GM18867 (cell line): ENCODE measurements around the gene WFDC10A.
"Not testable (repeated sequence)": the region's sequence is repeated elsewhere in the genome, so short reads cannot be mapped to it uniquely, and the experiment has no call there.

Source experiments
- ATAC-seq: cut with Tn5 transposase; IDR thresholded peaks from one replicate; pipeline ENCODE4 v1.9.1; 2021; ENCODE audit warnings: mild to moderate bottlenecking, moderate library complexity; ENCODE audit not compliant: unreplicated experiment

Gene WFDC10A

GRCh38 chr20:45629496-45630100, at the start of gene WFDC10A:
Gene WFDC10A, plus strand, starts transcription at chr20:45629739. Its CDS starts 75 bp downstream, at chr20:45629814.
- no peak for ATAC-seq

- ATAC-seq: no peak
Observed at GRCh38 chr20:45581702-45582101, 47.8 kb upstream of the WFDC10A start.

- ATAC-seq: no peak
Observed at GRCh38 chr20:45583502-45583901, 46.0 kb upstream of the WFDC10A start.

GRCh38 chr20:45584294-45584693, 45.2 kb upstream of the WFDC10A start:
- ATAC-seq: not testable (repeated sequence)

GRCh38 chr20:45585986-45586385, 43.6 kb upstream of the WFDC10A start:
- ATAC-seq: not testable (repeated sequence)

- no peak for ATAC-seq
Observed at GRCh38 chr20:45588800-45589199, 40.7 kb upstream of the WFDC10A start.

- ATAC-seq: no peak
Observed at GRCh38 chr20:45589725-45590124, 39.8 kb upstream of the WFDC10A start.

GRCh38 chr20:45592574-45593189, 36.9 kb upstream of the WFDC10A start:
- ATAC-seq: peak; percentile 53

- ATAC-seq: no peak
Observed at GRCh38 chr20:45593498-45593897, 36.0 kb upstream of the WFDC10A start.

- ATAC-seq: no peak
Observed at GRCh38 chr20:45595235-45595634, 34.3 kb upstream of the WFDC10A start.

- no peak for ATAC-seq
Observed at GRCh38 chr20:45607810-45608209, 21.7 kb upstream of the WFDC10A start.

GRCh38 chr20:45611054-45611453, 18.5 kb upstream of the WFDC10A start:
- no peak for ATAC-seq

- no peak for ATAC-seq
Observed at GRCh38 chr20:45612314-45612713, 17.2 kb upstream of the WFDC10A start.

- no peak for ATAC-seq
Observed at GRCh38 chr20:45617591-45617990, 11.9 kb upstream of the WFDC10A start.

GRCh38 chr20:45621593-45621992, 7.9 kb upstream of the WFDC10A start:
- ATAC-seq: no peak

- no peak for ATAC-seq
Observed at GRCh38 chr20:45626540-45626939, 3.0 kb upstream of the WFDC10A start.

- no peak for ATAC-seq
Observed at GRCh38 chr20:45630371-45630770, 832 bp downstream of the WFDC10A start.

- ATAC-seq: no peak
Observed at GRCh38 chr20:45631184-45631583, 1.6 kb downstream of the WFDC10A start, which contains the start of gene WFDC9. Gene WFDC9, minus strand, starts transcription at chr20:45631284. Its CDS starts 21,103 bp downstream, at chr20:45610181.

GRCh38 chr20:45636513-45636912, 7.0 kb downstream of the WFDC10A start:
- no peak for ATAC-seq

GRCh38 chr20:45639687-45640086, 10.1 kb downstream of the WFDC10A start:
- no peak for ATAC-seq

GRCh38 chr20:45641076-45641475, 11.5 kb downstream of the WFDC10A start:
- ATAC-seq: not testable (repeated sequence)

GRCh38 chr20:45645869-45646268, 16.3 kb downstream of the WFDC10A start:
- not testable (repeated sequence) for ATAC-seq

- no peak for ATAC-seq
Observed at GRCh38 chr20:45646875-45647274, 17.3 kb downstream of the WFDC10A start.
